Left ventricle myocardium inferior (tissue), 1 donor: ENCODE measurements around the gene MAPK8IP1. TPM values are rescaled to one million over a fixed set of nuclear protein-coding genes. Genes with fewer than 3 reads are reported as not detected.

Experiments used
- DNase-seq: peaks from one replicate; pipeline ENCODE4 v3.0.0-alpha.2; 2020
- H3K27ac ChIP-seq: fragments of 200-600 bp; replicated peaks from 2 replicates; pipeline ENCODE4 v1.8.0; 2021
- H3K27me3 ChIP-seq: fragments of 200-600 bp; 2 replicates; pipeline ENCODE4 v1.8.0; 2021; ENCODE audit warnings: low read depth
- H3K36me3 ChIP-seq: fragments of 200-600 bp; 2 replicates; pipeline ENCODE4 v1.8.0; 2021
- H3K4me1 ChIP-seq: fragments of 200-600 bp; 2 replicates; pipeline ENCODE4 v1.8.0; 2021
- H3K4me3 ChIP-seq: fragments of 200-600 bp; 2 replicates; pipeline ENCODE4 v1.8.0; 2021; ENCODE audit warnings: mild to moderate bottlenecking, moderate library complexity
- H3K9me3 ChIP-seq: fragments of 200-600 bp; replicated peaks from 2 replicates; pipeline ENCODE4 v1.8.0; 2021
- intact Hi-C: fragments of 100-400 bp; cut with micrococcal nuclease; formaldehyde crosslinking; loops from one replicate; pipeline ENCODE4 v1.11.0; 2022
- total RNA-seq: library from RNA; stranded (reverse); fragmentation: NEBNext Ultra II Directional; extraction: Animal tissue kit (Norgen Biotek cat#: 25700); gene quantifications from one replicate; pipeline ENCODE4 v1.2.1, GENCODE V29; 2021
- TF ChIP-seq, protein P1 (sequence below): fragments of 200-600 bp; IDR thresholded peaks from 2 replicates; pipeline ENCODE4 v1.8.0; 2021; ENCODE audit warnings: antibody characterized with exemption, mild to moderate bottlenecking, borderline replicate concordance
- donor health status: DM: no; HTN: yes; CAD: no; lungs with severe emphysema.

Gene MAPK8IP1
- total RNA-seq, 1 donor from 2014 or later: 4.6 TPM

GRCh38 chr11:45918962-45919675 is 33.7 kb downstream of the MAPK8IP1 start:
- Histone ChIP-seq H3K27ac (peak overlapping the region; percentile 92), H3K27me3 (peaks cover 29% of the 10 kb centered on the region), H3K4me3 (peak overlapping the region; percentile 80), H3K36me3 (peaks cover 22% of the 10 kb centered on the region), H3K9me3 (no peaks in the 10 kb centered on the region), H3K4me1 (peaks cover 57% of the 10 kb centered on the region)
- TF ChIP-seq, protein P1, sequence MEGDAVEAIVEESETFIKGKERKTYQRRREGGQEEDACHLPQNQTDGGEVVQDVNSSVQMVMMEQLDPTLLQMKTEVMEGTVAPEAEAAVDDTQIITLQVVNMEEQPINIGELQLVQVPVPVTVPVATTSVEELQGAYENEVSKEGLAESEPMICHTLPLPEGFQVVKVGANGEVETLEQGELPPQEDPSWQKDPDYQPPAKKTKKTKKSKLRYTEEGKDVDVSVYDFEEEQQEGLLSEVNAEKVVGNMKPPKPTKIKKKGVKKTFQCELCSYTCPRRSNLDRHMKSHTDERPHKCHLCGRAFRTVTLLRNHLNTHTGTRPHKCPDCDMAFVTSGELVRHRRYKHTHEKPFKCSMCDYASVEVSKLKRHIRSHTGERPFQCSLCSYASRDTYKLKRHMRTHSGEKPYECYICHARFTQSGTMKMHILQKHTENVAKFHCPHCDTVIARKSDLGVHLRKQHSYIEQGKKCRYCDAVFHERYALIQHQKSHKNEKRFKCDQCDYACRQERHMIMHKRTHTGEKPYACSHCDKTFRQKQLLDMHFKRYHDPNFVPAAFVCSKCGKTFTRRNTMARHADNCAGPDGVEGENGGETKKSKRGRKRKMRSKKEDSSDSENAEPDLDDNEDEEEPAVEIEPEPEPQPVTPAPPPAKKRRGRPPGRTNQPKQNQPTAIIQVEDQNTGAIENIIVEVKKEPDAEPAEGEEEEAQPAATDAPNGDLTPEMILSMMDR: no peak
- DNase-seq: no peak
- intact Hi-C loops: no loop called here

GRCh38 chr11:45919806-45920530 is 34.5 kb downstream of the MAPK8IP1 start:
- peaks cover 57% of the 10 kb centered on the region for H3K4me1 ChIP-seq
- intact Hi-C loops: no loop called here

DNA sequence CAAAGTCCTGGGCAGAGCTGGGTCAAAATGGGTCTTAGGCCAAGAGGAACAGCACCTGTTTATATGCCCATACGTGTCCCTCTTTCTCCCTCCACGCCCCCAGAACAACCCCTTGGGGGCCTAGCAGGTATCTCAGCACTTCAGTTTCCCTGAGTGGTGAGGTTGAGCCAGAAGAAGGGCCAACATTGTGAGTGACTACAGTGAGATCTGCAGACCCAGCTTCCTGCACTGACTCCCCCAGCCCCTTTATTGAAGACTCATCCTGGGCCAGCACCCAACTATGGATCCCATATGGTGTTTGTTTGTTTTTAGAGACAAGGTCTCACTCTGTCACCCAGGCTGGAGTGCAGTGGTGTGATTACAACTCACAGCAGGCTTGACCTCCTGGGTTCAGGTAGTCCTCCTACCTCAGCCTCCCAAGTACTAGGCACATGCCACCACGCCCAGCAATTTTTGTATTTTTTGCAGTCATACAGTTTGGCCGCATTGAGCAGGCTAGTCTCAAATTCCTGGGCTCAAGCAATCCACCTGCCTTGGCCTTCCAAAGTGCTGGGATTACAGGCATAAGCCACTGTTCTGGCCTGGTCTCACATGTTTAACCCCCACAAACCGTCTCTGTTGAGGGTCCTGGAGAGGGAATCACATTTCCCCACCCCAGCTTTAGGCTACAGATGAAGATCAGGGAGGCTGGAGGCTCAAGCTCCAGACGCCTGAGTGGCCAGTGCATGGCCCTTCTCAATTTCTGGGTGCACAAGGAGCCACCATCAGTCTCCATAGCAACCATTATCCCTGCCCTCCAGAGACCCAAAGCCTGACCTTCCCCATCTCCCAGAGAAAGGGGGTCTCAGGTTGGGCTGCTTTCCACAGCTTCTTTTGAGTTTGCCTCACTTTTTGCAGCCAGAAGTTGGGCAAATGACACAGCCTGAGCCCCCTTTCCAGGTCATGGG is 35.4 kb downstream of the MAPK8IP1 start:
- no peak for DNase-seq
- peaks cover 45% of the 10 kb centered on the region for H3K27me3 ChIP-seq
- no peak overlapping the region for H3K27ac ChIP-seq
- H3K36me3 ChIP-seq: peaks cover 5% of the 10 kb centered on the region
- intact Hi-C loops: no loop called here
- TF ChIP-seq, protein P1: no peak
- no peaks in the 10 kb centered on the region for H3K9me3 ChIP-seq
- peaks cover 55% of the 10 kb centered on the region for H3K4me1 ChIP-seq
- no peak overlapping the region for H3K4me3 ChIP-seq

More at GRCh38 chr11:45919806-45920530, 34.5 kb downstream of the MAPK8IP1 start:
- Histone ChIP-seq H3K27me3 (peaks cover 38% of the 10 kb centered on the region), H3K4me3 (no peak overlapping the region), H3K27ac (peak overlapping the region; percentile 92), H3K9me3 (no peaks in the 10 kb centered on the region), H3K36me3 (peaks cover 13% of the 10 kb centered on the region)
- peak; percentile 16 for DNase-seq
- TF ChIP-seq, protein P1: no peak

- DNase-seq: peak; percentile 13
- H3K27ac ChIP-seq: no peak overlapping the region
- peak overlapping the region; percentile 56 for H3K4me3 ChIP-seq
- peaks cover 45% of the 10 kb centered on the region for H3K4me1 ChIP-seq
- TF ChIP-seq, protein P1: no peak
- intact Hi-C loops: no loop called here
- peaks cover 50% of the 10 kb centered on the region for H3K27me3 ChIP-seq
- no peaks in the 10 kb centered on the region for H3K9me3 ChIP-seq
- no peaks in the 10 kb centered on the region for H3K36me3 ChIP-seq
These were observed 36.3 kb downstream of the MAPK8IP1 start for GRCh38 chr11:45921561-45922424.
